Thymus (tissue), 11 donors: ENCODE measurements around the gene CYB5B. TPM values are rescaled to one million over a fixed set of nuclear protein-coding genes. Genes with fewer than 3 reads are reported as not detected.

Source experiments
- DNase-seq, 9 donors: peaks; one replicate each; pipeline ENCODE4 v3.0.0-alpha.2; 2013; ENCODE audit warnings: low spot score in 9 of 9, low read depth in 6 of 9, missing footprints in 1 of 9
- H3K27ac ChIP-seq, 2 donors: one replicate each; pipeline ENCODE4 v1.5.1; 2013; ENCODE audit warnings: control low read depth in 1 of 2, low read depth in 1 of 2, low read length in 1 of 2, mild to moderate bottlenecking in 1 of 2, moderate library complexity in 1 of 2
- H3K27me3 ChIP-seq, 2 donors: one replicate each; pipeline ENCODE4 v1.5.1; 2013; ENCODE audit warnings: low read length in 1 of 2; ENCODE audit not compliant: control insufficient read depth in 2 of 2, insufficient read depth in 1 of 2
- H3K36me3 ChIP-seq, 2 donors: one replicate each; pipeline ENCODE4 v1.5.1; 2013; ENCODE audit warnings: low read length in 1 of 2, mild to moderate bottlenecking in 1 of 2, moderate library complexity in 1 of 2; ENCODE audit not compliant: control insufficient read depth in 2 of 2, insufficient read depth in 2 of 2
- H3K4me1 ChIP-seq, 2 donors: one replicate each; pipeline ENCODE4 v1.5.1; 2013; ENCODE audit warnings: low read length in 2 of 2; ENCODE audit not compliant: control insufficient read depth in 2 of 2, insufficient read depth in 2 of 2
- H3K4me3 ChIP-seq, 2 donors: one replicate each; pipeline ENCODE4 v1.5.1; 2013; ENCODE audit warnings: low read length in 2 of 2, control low read depth in 1 of 2, mild to moderate bottlenecking in 1 of 2
- H3K9me3 ChIP-seq, 2 donors: one replicate each; pipeline ENCODE4 v1.5.1; 2013; ENCODE audit warnings: low read length in 1 of 2, mild to moderate bottlenecking in 1 of 2; ENCODE audit not compliant: control insufficient read depth in 2 of 2, insufficient read depth in 1 of 2
- WGBS: extraction: QIAGEN DNeasy Blood & Tissue Kit; methylation state at CpG from one replicate; pipeline ENCODE4 v1.1.7; 2013; 5-methylcytosine and 5-hydroxymethylcytosine counted together
- polyA plus RNA-seq: library from polyadenylated mRNA; stranded (reverse); fragments of 200-250 nt; gene quantifications from one replicate; pipeline ENCODE4 v1.2.3, GENCODE V29; 2013
- total RNA-seq: library from RNA; stranded (reverse); fragments of 120-200 nt; gene quantifications from one replicate; pipeline ENCODE4 v1.2.4, GENCODE V29; 2013
- donor health status: healthy.

Gene CYB5B
- total and polyA plus RNA-seq, 2 donors = 64.8 to 76.4 TPM

DNA sequence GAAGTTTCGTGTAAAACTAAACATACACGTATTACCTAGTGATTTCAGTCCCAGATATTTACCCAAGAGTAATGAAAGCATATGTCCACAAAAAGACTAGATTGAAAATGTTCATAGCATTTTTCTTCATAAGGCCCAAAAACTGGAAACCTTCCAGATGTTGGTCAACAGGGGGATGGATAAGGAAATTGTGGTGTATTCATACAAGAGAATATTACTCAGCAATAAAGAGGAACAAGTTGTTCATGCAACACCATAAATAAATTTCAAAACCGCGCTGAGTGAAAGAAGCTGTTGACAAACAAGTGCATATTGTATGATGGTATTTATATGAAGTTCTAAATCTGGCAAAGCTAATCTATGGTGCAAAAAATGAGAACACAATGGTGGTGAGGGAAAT is 87.2 kb downstream of the CYB5B start:
- Histone ChIP-seq H3K27ac (no peak overlapping the region), H3K9me3 (no peaks in the 10 kb centered on the region), H3K4me3 (no peak overlapping the region), H3K36me3 (no peaks in the 10 kb centered on the region), H3K27me3 (no peaks in the 10 kb centered on the region), H3K4me1 (no peaks in the 10 kb centered on the region)
- no peak for DNase-seq
- 95% methylated on average over 4 of the region's 4 CpGs for WGBS

DNA sequence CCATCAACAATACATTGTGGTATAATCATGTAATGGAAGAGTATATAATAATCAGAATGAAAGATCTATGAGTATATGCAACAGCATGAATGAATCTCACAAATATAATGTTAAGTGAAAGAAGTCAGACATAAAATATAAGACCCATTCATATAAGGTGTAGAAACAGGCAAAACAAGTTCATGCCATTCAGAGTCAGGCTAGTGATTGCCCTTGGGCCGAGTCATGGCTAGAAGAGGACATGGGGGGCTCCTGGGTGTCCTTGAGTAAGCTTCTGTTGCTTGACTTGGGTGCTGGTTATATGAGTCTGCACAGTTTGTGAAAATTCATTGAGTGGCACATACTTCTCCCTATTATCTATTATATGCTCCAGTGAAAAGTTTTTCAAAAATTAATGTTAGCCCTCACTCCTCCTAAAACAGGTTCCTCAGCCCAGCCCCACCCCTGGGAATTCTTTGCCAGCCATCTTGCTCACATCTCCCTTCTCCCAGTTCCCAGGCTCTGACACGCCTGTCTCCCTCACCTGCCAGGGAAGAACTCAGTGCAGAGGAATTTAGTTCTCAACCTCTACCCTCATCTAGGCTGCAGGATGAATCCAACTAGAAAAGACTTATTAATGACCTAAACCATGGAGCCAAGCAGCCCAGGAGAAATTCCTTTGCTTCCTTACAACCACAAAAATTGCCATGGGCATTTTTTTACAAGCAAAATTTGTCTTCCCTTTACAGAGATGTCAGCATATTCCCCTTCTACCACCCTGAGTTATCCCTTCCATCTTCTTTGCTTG is 89.0 kb downstream of the CYB5B start:
- Histone ChIP-seq H3K27ac (no peak overlapping the region), H3K27me3 (no peaks in the 10 kb centered on the region), H3K9me3 (no peaks in the 10 kb centered on the region), H3K4me1 (no peaks in the 10 kb centered on the region), H3K36me3 (no peaks in the 10 kb centered on the region), H3K4me3 (no peak overlapping the region)
- WGBS = 92% methylated on average over 2 of the region's 2 CpGs
- DNase-seq = no peak

DNA sequence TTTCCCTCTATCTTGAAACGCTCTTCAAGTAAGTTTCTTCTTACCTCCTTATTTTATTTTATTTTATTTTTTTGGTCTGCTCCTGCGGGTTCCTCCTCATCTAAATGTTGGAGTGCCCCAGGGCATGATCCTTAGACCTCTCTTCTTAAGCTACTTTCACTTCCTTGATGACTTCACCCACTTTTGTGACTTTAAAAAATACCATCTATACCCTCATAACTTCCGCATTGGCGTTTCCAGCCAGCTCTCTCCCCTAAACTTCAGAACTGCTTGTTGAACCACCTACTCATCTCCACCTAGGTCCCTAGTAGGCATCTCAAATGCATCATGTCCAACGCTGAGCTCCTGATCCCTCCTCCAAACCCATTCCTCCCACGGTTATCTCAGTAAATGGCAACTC is 89.9 kb downstream of the CYB5B start:
- Histone ChIP-seq H3K27me3 (no peaks in the 10 kb centered on the region), H3K36me3 (no peaks in the 10 kb centered on the region), H3K9me3 (no peaks in the 10 kb centered on the region), H3K27ac (no peak overlapping the region), H3K4me3 (no peak overlapping the region), H3K4me1 (no peaks in the 10 kb centered on the region)
- DNase-seq = no peak
- 96% methylated on average over 6 of the region's 6 CpGs for WGBS

Other genes starting within 250 kb of the CYB5B start
- gene SNTB2, start 237.5 kb upstream of the CYB5B start, total RNA-seq = 7.2 TPM
- gene SNTB2, start 237.5 kb upstream of the CYB5B start, polyA plus RNA-seq = 11.2 TPM
- 15.1 TPM for gene VPS4A, start 113.3 kb upstream of the CYB5B start, total RNA-seq
- gene VPS4A, start 113.3 kb upstream of the CYB5B start, polyA plus RNA-seq = 28.4 TPM
- gene PDF, start 94.0 kb upstream of the CYB5B start, total RNA-seq = 9.8 TPM
- 2.1 TPM for gene PDF, start 94.0 kb upstream of the CYB5B start, polyA plus RNA-seq
- gene COG8, start 85.1 kb upstream of the CYB5B start, total RNA-seq = 21.4 TPM
- 20.5 TPM for gene COG8, start 85.1 kb upstream of the CYB5B start, polyA plus RNA-seq
- gene NIP7, start 84.8 kb upstream of the CYB5B start, total RNA-seq = 23.1 TPM
- 23.5 TPM for gene NIP7, start 84.8 kb upstream of the CYB5B start, polyA plus RNA-seq
- gene TMED6, start 72.8 kb upstream of the CYB5B start, total RNA-seq = 0.14 TPM
- gene TMED6, start 72.8 kb upstream of the CYB5B start, polyA plus RNA-seq = 1.2 TPM
- 16.1 TPM for gene TERF2, start 38.6 kb upstream of the CYB5B start, total RNA-seq
- 16.0 TPM for gene TERF2, start 38.6 kb upstream of the CYB5B start, polyA plus RNA-seq
- 8.9 TPM for gene NFAT5, start 141.3 kb downstream of the CYB5B start, total RNA-seq
- 4.5 TPM for gene NFAT5, start 141.3 kb downstream of the CYB5B start, polyA plus RNA-seq